NCI-H82 treated with DMSO at 0.1 percent for 48 hours (cell line): ENCODE measurements around the gene LRRC73.
A peak's percentile ranks its signal among the peaks of the same experiment; 100 is the strongest.
"Not testable (repeated sequence)": the region's sequence is repeated elsewhere in the genome, so short reads cannot be mapped to it uniquely, and the experiment has no call there.

Experiments
- DNase-seq: peaks from one replicate; lab custom pipeline; 2025; ENCODE audit not compliant: unreplicated experiment; lab: John Stamatoyannopoulos, UW

LRRC73 gene, protein sequence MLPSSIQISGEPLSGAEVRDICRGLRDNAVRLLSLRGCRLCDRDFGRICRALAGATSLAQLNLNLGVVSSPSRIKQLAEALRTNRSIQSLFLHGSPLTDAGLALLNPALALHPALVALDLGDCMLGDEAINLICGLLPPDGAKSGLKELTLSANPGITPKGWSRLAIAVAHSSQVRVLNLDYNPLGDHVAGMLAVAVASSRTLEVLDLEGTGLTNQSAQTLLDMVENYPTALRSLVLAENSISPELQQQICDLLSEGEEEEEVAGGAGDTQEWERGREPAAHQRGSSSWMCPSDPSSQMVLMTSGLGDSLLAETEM

DNA sequence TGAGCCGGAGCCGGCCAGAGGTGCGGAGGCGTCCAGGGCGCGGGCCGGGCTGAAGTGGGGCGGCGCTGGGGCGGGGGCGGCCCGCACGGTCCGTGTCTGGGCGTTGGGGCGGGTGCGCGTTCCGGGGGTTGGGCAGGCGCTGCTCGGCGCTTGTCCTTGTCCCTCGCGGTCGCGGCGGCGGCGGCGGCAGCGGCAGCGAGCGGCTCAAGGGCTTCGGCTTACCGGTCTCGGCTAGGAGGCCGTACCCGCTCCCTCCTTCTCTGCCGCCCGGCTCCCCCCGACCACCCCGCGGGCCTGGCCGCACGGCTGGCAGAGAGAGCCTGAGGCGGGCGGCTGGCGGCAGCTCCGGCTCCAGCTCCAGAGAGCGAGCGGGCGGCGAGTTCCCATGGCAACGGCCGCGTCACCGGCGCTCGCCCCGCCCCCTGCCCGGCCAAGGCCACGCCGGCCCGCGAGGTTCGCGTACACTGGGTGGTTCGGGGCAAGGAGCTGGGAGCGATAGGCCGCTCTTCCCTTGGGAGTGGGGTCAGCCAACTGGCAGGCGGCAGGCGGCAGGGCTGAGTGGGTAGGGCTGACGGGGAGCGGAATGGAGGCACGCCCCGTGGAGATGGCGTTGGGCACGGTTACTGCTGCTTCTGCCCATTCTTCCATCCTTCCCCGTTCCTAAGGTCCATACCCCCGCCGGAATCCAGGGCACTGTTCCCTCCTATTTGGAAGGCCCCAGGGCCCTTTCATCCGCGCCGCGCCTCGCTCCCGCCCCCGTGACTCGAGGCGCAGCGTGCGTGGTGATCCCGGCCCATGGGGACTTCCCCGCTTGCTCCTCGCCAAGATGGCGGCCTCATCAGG lies at the start of gene LRRC73:
Gene LRRC73, minus strand, starts transcription at position 363 of the 843 bp plus-strand sequence. CDS start 561 bp downstream, outside the sequence.
- peak; percentile 29 for DNase-seq

- DNase-seq: no peak
Observed at GRCh38 chr6:43559328-43559727, 49.2 kb upstream of the LRRC73 start.

DNA sequence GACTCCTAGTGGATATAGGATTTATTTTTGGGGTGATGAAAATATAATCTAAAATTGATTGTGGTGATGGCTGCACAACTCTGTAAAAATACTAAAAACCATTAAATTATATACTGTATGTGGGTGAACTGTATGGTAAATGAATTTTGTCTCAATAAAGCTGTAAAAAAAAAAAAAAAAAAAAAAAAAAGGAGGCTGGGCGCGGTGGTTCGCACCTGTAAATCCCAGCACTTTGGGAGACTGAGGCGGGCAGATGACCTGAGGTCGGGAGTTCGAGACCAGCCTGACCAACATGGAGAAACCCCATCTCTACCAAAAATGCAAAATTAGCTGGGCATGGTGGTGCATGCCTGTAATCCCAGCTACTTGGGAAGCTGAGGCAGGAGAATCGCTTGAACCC lies 47.5 kb upstream of the LRRC73 start:
- DNase-seq: not testable (repeated sequence)

DNA sequence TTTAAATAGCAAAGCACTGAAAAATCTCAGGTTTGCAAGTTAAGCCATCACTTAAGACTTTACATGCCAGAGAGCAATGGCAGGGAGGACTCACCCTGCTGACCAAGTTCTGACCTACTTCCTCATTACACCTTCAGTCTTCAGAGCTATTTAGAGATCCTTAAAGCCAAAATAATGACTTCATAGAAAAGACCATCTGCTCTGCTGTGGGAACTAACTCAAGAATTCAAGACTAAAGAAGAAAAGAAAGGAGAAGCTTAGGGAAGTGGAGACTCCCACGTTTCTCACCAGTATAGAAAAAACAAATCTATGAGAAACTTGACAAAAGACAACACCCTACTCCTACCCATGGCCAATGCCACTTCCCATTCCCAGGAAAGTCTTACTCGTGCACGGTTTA lies 37.1 kb upstream of the LRRC73 start:
- no peak for DNase-seq

- no peak for DNase-seq
Observed at GRCh38 chr6:43544461-43544860, 34.3 kb upstream of the LRRC73 start.

GRCh38 chr6:43541774-43542471 lies 31.8 kb upstream of the LRRC73 start:
- DNase-seq: no peak

- DNase-seq: no peak
Observed at GRCh38 chr6:43540507-43540906, 30.4 kb upstream of the LRRC73 start.

DNA sequence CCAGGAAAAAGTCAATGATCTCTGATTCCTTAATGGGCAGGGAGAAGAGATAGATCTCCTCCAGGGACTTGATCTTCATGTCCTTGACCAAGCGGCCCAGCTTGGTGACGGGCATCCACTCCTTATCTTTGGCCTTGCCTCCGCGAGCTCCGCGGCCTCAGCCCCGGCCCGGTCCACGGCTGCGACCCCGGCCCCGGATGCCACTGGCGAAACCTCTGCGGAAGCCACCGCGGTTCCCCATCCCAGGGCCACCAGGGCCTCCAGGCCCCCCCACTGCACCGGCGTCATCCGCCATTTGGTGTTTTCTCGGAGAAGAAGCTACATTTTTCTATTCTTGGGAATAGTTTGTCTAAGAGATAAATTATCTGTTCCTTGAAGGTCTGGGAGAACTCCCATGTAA lies 29.3 kb upstream of the LRRC73 start:
- not testable (repeated sequence) for DNase-seq

GRCh38 chr6:43538986-43539385 lies 28.8 kb upstream of the LRRC73 start:
- not testable (repeated sequence) for DNase-seq

GRCh38 chr6:43532201-43532600 lies 22.1 kb upstream of the LRRC73 start:
- no peak for DNase-seq

DNA sequence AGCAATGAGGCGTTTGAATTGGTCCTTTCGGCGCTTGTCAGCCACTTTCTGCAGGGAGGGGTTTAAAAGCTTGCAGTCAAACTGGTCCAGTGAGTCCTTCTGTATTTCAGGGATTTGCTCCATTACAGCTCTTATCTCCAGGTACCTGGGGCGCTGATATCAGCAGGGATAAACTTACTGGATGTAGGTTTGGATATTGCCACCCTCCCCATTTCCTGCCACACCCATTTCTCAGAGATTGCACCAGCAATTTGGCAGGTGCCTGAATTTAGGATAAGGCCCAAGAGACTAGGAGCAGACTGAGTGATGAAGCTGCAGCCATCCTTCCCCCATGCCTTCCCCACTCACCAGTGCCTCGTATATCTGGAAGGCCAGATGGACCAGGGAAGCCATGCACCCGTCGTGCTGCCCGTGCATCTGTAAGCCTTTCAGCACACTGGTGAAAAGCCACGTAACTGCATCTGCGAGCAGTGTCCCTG lies 14.4 kb upstream of the LRRC73 start:
- no peak for DNase-seq

GRCh38 chr6:43523284-43523683 lies 13.1 kb upstream of the LRRC73 start:
- DNase-seq: no peak

- DNase-seq: no peak
Observed at GRCh38 chr6:43522547-43523261, 12.6 kb upstream of the LRRC73 start.

GRCh38 chr6:43521836-43522235 lies 11.7 kb upstream of the LRRC73 start:
- no peak for DNase-seq

GRCh38 chr6:43520097-43520496 lies 10.0 kb upstream of the LRRC73 start:
- no peak for DNase-seq

DNA sequence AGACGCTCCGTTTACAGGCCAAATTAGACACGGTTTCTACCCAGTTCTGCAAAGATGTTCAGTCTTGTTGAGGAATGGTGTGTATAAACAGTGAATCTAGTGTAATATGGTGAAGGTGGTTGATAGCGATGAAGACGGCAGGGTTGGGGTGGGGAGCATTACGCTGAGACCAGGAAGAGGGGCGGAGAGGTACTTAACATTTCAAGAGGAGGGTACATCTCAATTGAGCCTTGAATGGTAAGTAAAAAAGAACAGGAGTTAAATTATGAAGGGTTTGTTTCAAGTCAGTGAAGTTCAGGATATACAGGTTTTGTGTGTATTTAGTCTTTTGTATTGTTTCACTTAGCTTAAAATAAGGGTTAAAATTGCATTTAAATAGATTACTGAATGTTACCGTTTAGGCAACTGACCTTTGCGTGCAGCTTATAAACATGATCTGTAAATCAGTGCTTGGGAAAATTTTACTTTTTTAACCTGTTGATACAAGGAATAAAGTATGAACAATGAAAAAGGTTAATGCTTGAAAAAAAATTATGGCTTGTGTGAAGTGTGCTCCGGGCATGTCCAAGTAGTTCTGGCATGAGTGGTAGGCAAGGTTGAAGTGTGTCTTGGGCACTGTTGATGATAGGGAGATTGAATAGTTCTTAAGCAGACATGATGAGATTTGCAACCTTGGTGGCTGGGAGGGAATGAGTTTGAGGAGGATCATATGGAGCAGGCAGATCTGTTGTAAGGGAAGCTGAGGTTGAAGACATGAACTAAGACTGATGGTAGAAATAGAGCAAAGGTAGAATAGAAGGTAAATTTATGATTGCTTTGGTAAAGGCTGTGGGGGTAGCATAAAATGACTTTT lies 7.6 kb upstream of the LRRC73 start:
- DNase-seq: no peak

DNA sequence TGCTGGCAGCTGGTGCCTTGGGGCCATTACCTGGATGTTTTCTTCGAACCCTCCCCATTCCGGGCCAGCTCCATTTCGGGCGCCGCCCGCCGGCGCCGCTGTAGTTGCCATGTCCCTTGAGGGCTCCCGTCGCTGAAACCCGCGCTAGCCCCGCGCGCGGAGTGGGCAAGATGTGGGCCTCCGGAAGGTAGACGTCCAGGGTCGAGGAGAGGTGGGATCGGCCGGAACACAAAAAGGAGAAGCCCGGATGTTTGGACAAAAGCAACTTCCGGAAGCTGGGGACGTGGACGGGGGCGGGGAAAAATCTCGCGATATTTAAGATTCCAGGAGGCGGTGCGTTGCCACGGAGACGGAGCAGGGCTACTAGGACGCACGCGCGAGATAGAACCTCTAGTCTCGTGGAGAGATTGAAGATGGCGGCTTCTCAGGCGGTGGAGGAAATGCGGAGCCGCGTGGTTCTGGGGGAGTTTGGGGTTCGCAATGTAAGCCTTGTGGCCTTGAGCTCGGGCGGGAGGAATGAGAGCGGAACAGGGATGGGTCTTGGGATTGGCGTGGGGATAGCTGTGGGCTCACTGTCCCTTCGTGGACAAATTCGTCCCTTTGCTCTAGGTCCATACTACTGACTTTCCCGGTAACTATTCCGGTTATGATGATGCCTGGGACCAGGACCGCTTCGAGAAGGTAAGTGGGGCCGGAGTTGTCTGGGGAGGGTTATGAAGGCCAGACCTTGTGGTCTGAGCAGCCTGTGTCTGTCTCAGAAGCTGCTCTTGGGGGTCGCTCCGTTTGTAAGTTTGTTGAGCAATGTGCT lies 6.8 kb upstream of the LRRC73 start, which contains the start of the genes POLR1C and YIPF3:
Gene POLR1C, plus strand, starts transcription at position 393 of the 808 bp plus-strand sequence. Its CDS starts 21 bp downstream, at position 414.
Gene YIPF3, minus strand, starts transcription at position 230 of the 808 bp plus-strand sequence. Its CDS starts 119 bp downstream, at position 111.
- peak; percentile 99 for DNase-seq

DNA sequence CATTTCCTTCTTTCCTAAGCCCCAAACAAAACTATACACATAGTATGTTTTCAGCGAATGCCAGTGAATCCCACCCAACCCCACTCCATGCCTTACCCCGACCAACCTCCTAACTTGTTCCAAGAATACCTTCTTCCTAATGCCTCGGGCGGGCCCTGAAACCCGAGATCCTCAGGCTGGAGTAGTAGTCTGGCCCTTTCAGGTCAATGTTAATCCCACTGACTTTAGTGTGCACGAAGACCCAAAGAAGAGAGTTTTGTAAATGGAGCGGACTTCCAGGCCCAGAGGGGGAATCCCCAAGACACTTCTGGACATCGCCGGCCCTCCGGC lies 6.2 kb upstream of the LRRC73 start:
- no peak for DNase-seq

GRCh38 chr6:43515808-43516207 lies 5.7 kb upstream of the LRRC73 start:
- DNase-seq: no peak
